Measurements from ENCODE around the gene ITGB7. TPM values are rescaled to one million over a fixed set of nuclear protein-coding genes. Genes with fewer than 3 reads are reported as not detected.

The ITGB7 gene
- total and polyA plus RNA-seq, 2 donors (not counting 3 experiments of a cell fraction or from before 2014, with no cell fraction given), result 0.17 TPM; not detected in 1

DNA sequence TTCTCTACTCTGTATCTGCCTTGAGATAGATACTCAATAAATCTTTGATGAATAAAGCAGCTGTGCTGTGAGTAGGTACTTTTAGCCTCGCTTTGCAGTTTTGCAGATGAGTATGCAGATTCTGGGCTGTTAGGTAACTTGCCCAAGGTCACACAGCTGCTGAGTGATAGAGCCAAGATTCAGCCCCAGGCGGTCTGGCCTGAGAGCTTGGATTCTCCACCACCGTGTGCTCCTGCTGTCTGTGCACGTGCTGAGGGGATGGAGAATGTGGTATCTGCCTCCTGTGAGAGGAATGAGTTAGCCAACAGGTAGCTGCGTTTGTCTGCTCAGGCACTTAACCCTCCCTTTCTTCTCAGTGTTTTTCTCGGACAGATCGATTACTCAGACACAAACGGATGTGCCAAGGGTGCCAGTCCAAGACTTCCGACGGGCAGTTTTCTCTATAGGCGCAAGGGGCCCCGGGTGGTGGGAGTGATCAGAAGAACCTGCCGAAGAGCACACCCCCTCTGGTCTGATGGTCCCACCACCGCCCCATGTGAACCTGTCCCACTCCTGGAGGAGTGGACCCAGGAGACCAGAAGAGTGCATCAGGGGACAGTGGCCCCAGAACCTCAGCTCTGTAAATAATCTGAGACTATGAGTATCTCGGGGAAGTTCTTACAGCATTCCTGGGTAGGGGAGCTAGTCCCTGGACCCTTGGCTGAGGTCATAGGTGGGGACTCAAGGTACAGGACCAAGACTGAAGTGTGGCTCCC is 19.7 kb downstream of the ITGB7 start:
- BruUV-seq (replicated peaks), result no TSS peak
- no peak for DNase-seq (ENCODE audit: low read depth, low spot score)
- H3K9me1 ChIP-seq (replicated peaks; ENCODE audit: control insufficient read depth, extremely low read depth, insufficient read depth, low read length), result no peaks in the 10 kb centered on the region
- TF ChIP-seq, protein P1, sequence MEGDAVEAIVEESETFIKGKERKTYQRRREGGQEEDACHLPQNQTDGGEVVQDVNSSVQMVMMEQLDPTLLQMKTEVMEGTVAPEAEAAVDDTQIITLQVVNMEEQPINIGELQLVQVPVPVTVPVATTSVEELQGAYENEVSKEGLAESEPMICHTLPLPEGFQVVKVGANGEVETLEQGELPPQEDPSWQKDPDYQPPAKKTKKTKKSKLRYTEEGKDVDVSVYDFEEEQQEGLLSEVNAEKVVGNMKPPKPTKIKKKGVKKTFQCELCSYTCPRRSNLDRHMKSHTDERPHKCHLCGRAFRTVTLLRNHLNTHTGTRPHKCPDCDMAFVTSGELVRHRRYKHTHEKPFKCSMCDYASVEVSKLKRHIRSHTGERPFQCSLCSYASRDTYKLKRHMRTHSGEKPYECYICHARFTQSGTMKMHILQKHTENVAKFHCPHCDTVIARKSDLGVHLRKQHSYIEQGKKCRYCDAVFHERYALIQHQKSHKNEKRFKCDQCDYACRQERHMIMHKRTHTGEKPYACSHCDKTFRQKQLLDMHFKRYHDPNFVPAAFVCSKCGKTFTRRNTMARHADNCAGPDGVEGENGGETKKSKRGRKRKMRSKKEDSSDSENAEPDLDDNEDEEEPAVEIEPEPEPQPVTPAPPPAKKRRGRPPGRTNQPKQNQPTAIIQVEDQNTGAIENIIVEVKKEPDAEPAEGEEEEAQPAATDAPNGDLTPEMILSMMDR (IDR thresholded peaks at IDR 0.05; ENCODE audit: extremely low read depth in 1 of 2, insufficient read depth in 1 of 2, low read depth in 1 of 2, low read length in 2 of 2), result no peak
- H4K20me1 ChIP-seq (replicated peaks; ENCODE audit: control insufficient read depth, extremely low read depth, insufficient read depth, low read length), result no peaks in the 10 kb centered on the region
- FAIRE-seq, result no peak
- no peak overlapping the region for H2AFZ ChIP-seq (ENCODE audit: low read depth, low read length)
- H3K27ac ChIP-seq (ENCODE audit: insufficient read depth, low read depth, low read length), result no peak overlapping the region
- H3K27me3 ChIP-seq (ENCODE audit: control insufficient read depth in 2 of 2, insufficient read depth in 2 of 2, low read length in 2 of 2), result no peaks in the 10 kb centered on the region
- peaks cover 27 to 34% of the 10 kb centered on the region in 2 experiments for H3K36me3 ChIP-seq (ENCODE audit: control insufficient read depth in 2 of 2, extremely low read depth in 1 of 2, insufficient read depth in 2 of 2, low read length in 2 of 2)
- H3K79me2 ChIP-seq (ENCODE audit: control insufficient read depth, insufficient read depth, low read length), result peaks cover 10% of the 10 kb centered on the region
- H3K4me2 ChIP-seq (ENCODE audit: insufficient read depth, low read length), result no peak overlapping the region
- dilution Hi-C loops (cut with MboI; ENCODE audit: extremely low pct_ligation_motif_present, low sequenced_read_pairs) (loop anchor here (10.0 kb wide), 1 partner anchor 53 kb away; no protein-coding TSS in a partner anchor), intact Hi-C loops (cut with micrococcal nuclease) (no loop called here)
- ChIA-PET CTCF (interaction anchor here (0.7 to 7.2 kb wide), 9 partner anchors 11 to 149 kb away, joined by 3 to 101 read pairs (median 3); partner anchors contain the start of gene AAAS), POLR2A (no interaction called here)
- no peak overlapping the region for H3K9ac ChIP-seq (replicated peaks; ENCODE audit: extremely low read depth, insufficient read depth, low read length)
- no peak overlapping the region for H3K4me3 ChIP-seq (replicated peaks in 1 of 3; ENCODE audit: insufficient read depth in 1 of 3, low read depth in 1 of 3, low read length in 3 of 3)
- H3K4me1 ChIP-seq (ENCODE audit: control insufficient read depth, extremely low read depth, insufficient read depth, low read length), result peaks cover 11% of the 10 kb centered on the region
- no peaks in the 10 kb centered on the region for H3K9me3 ChIP-seq (replicated peaks; ENCODE audit: control insufficient read depth, insufficient read depth, low read length)

DNA sequence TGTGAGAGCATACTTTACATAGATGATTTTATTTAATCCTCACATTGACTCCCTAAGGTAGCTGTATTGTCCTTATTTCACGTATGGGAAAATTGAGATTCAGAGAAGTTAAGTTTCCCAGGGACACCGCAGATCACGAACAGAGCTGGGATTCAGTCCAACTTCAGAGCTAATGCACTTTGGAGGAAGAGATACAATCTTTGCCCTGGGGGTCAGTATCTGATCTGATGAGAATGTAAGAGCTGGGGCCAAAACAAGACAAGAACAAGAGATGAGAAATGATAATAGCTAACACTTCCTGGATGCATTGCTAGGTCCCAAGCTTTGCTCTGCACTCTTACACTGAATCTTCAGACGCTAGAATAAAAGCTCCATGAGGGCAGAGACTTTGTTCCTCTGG is 20.3 kb downstream of the ITGB7 start:
- ChIA-PET CTCF (interaction anchor here (1.2 to 7.2 kb wide), 6 partner anchors 12 to 120 kb away, joined by 3 to 101 read pairs (median 17); no protein-coding TSS in a partner anchor), POLR2A (no interaction called here)
- Histone ChIP-seq H4K20me1 (replicated peaks; ENCODE audit: control insufficient read depth, extremely low read depth, insufficient read depth, low read length) (no peaks in the 10 kb centered on the region), H3K9me1 (replicated peaks; ENCODE audit: control insufficient read depth, extremely low read depth, insufficient read depth, low read length) (no peaks in the 10 kb centered on the region), H3K9me3 (replicated peaks; ENCODE audit: control insufficient read depth, insufficient read depth, low read length) (no peaks in the 10 kb centered on the region), H3K4me3 (replicated peaks in 1 of 3; ENCODE audit: insufficient read depth in 1 of 3, low read depth in 1 of 3, low read length in 3 of 3) (no peak overlapping the region), H3K27me3 (ENCODE audit: control insufficient read depth in 2 of 2, insufficient read depth in 2 of 2, low read length in 2 of 2) (no peaks in the 10 kb centered on the region), H3K4me2 (ENCODE audit: insufficient read depth, low read length) (no peak overlapping the region), H3K36me3 (ENCODE audit: control insufficient read depth in 2 of 2, extremely low read depth in 1 of 2, insufficient read depth in 2 of 2, low read length in 2 of 2) (peaks cover 27 to 34% of the 10 kb centered on the region in 2 experiments), H3K79me2 (ENCODE audit: control insufficient read depth, insufficient read depth, low read length) (peaks cover 16% of the 10 kb centered on the region), H3K4me1 (ENCODE audit: control insufficient read depth, extremely low read depth, insufficient read depth, low read length) (peaks cover 16% of the 10 kb centered on the region), H3K9ac (replicated peaks; ENCODE audit: extremely low read depth, insufficient read depth, low read length) (no peak overlapping the region), H2AFZ (ENCODE audit: low read depth, low read length) (no peak overlapping the region), H3K27ac (ENCODE audit: insufficient read depth, low read depth, low read length) (no peak overlapping the region)
- no peak for TF ChIP-seq FOS (IDR thresholded peaks at IDR 0.05; ENCODE audit: borderline replicate concordance, insufficient read depth, low read length)
- no peak for TF ChIP-seq POLR2AphosphoS5 (IDR thresholded peaks at IDR 0.05; ENCODE audit: insufficient read depth, low read depth, low read length)
- TF ChIP-seq JUN (IDR thresholded peaks at IDR 0.05; ENCODE audit: borderline replicate concordance, insufficient read depth, insufficient read length, low read depth), result no peak
- TF ChIP-seq, protein P2, sequence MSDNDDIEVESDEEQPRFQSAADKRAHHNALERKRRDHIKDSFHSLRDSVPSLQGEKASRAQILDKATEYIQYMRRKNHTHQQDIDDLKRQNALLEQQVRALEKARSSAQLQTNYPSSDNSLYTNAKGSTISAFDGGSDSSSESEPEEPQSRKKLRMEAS (IDR thresholded peaks at IDR 0.05; ENCODE audit: insufficient read depth, insufficient read length), result no peak
- no peak for TF ChIP-seq GATA2 (IDR thresholded peaks at IDR 0.05; ENCODE audit: insufficient read depth, insufficient read length, low read depth, low read length)
- no peak for TF ChIP-seq EZH2 (IDR thresholded peaks at IDR 0.05; ENCODE audit: borderline replicate concordance, low read depth, low read length, severe bottlenecking)
- TF ChIP-seq POLR2A (IDR thresholded peaks at IDR 0.05; ENCODE audit: low read depth, low read length), result no peak
- TF ChIP-seq MYC (IDR thresholded peaks at IDR 0.05; ENCODE audit: low read depth, low read length), result no peak
- TF ChIP-seq, protein P1 (IDR thresholded peaks at IDR 0.05; ENCODE audit: extremely low read depth in 1 of 2, insufficient read depth in 1 of 2, low read depth in 1 of 2, low read length in 2 of 2), result no peak
- FAIRE-seq, result no peak
- dilution Hi-C loops (cut with MboI; ENCODE audit: extremely low pct_ligation_motif_present, low sequenced_read_pairs), result loop anchor here (10.0 kb wide), 1 partner anchor 52 kb away; no protein-coding TSS in a partner anchor
- intact Hi-C loops (cut with micrococcal nuclease), result no loop called here
- BruUV-seq (replicated peaks), result no TSS peak
- DNase-seq (ENCODE audit: low read depth, low spot score), result no peak

Data from endothelial cell of umbilical vein (primary cell).